Hematopoietic multipotent progenitor cell treated with erythropoietin and hydrocortisone succinate and interleukin-3 and kit ligand, for 4 days (in vitro differentiated cells): ENCODE results near the gene NONO.
"Not testable (repeated sequence)": the region's sequence is repeated elsewhere in the genome, so short reads cannot be mapped to it uniquely, and the experiment has no call there.

ENCODE experiments used
- DNase-seq: peaks from one replicate; pipeline ENCODE4 v3.0.0-alpha.2; 2015

Gene NONO

GRCh38 chrX:71283403-71284143 lies at the start of gene NONO:
NONO (plus strand) TSS chrX:71283635; CDS start chrX:71290638, 7,003 bp downstream.
- peak; percentile 98 for DNase-seq

- DNase-seq: no peak
Measured at GRCh38 chrX:71235482-71235881, 48.0 kb upstream of the NONO start.

- DNase-seq: no peak
Measured at GRCh38 chrX:71236836-71237235, 46.6 kb upstream of the NONO start.

- DNase-seq: no peak
Measured at GRCh38 chrX:71239781-71240180, 43.7 kb upstream of the NONO start.

- DNase-seq: no peak
Measured at GRCh38 chrX:71241301-71241700, 42.1 kb upstream of the NONO start.

- DNase-seq: no peak
Measured at GRCh38 chrX:71244359-71245128, 38.9 kb upstream of the NONO start.

- no peak for DNase-seq
Measured at GRCh38 chrX:71245159-71245558, 38.3 kb upstream of the NONO start.

GRCh38 chrX:71250841-71251240 lies 32.6 kb upstream of the NONO start:
- DNase-seq: no peak

- peak; percentile 31 for DNase-seq
Measured at GRCh38 chrX:71251466-71251973, 31.9 kb upstream of the NONO start.

- no peak for DNase-seq
Measured at GRCh38 chrX:71252221-71252620, 31.2 kb upstream of the NONO start.

- DNase-seq: peak; percentile 78
Measured at GRCh38 chrX:71253253-71254091, 30.0 kb upstream of the NONO start.

- DNase-seq: peak; percentile 93
Measured at GRCh38 chrX:71254092-71254963, 29.1 kb upstream of the NONO start, which contains the start of gene ZMYM3. ZMYM3 (minus strand) TSS chrX:71254140; CDS start chrX:71253255, 885 bp downstream.

GRCh38 chrX:71256051-71256450 lies 27.4 kb upstream of the NONO start:
- DNase-seq: no peak

GRCh38 chrX:71256856-71257255 lies 26.6 kb upstream of the NONO start:
- DNase-seq: no peak

GRCh38 chrX:71268624-71269023 lies 14.8 kb upstream of the NONO start:
- DNase-seq: not testable (repeated sequence)

- no peak for DNase-seq
Measured at GRCh38 chrX:71269801-71270395, 13.5 kb upstream of the NONO start.

- not testable (repeated sequence) for DNase-seq
Measured at GRCh38 chrX:71272313-71272712, 11.1 kb upstream of the NONO start.

- DNase-seq: not testable (repeated sequence)
Measured at GRCh38 chrX:71281300-71281699, 2.1 kb upstream of the NONO start.

GRCh38 chrX:71282514-71283402 lies 677 bp upstream of the NONO start:
- no peak for DNase-seq

- no peak for DNase-seq
Measured at GRCh38 chrX:71285929-71286328, 2.5 kb downstream of the NONO start.
